Measurements from ENCODE around the gene ADAMTSL1. TPM values are rescaled to one million over a fixed set of nuclear protein-coding genes. Genes with fewer than 3 reads are reported as not detected.

Gene ADAMTSL1
- total and polyA plus RNA-seq, 2 experiments from 2014 or later = 2.3 to 5.0 TPM

DNA sequence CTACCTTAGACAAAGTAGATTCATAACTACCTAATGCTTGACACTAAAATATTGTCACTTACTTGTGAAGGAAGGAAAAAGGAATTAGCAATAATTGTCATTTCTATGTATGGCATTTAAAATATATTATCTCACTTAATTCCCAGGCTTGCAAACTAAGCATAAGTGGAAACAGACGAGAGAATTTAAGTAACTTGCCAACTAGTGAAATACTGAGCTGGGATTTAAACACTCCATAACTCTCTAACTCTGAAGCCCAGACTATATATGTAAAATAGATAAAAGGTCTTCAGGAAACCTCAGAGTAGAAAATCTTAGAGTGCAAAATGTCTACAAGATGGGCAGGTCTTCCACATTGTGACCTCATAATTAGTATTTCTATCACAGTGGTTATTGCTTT is 301.3 kb downstream of the ADAMTSL1 start (continued):
- TF ChIP-seq, protein P1, sequence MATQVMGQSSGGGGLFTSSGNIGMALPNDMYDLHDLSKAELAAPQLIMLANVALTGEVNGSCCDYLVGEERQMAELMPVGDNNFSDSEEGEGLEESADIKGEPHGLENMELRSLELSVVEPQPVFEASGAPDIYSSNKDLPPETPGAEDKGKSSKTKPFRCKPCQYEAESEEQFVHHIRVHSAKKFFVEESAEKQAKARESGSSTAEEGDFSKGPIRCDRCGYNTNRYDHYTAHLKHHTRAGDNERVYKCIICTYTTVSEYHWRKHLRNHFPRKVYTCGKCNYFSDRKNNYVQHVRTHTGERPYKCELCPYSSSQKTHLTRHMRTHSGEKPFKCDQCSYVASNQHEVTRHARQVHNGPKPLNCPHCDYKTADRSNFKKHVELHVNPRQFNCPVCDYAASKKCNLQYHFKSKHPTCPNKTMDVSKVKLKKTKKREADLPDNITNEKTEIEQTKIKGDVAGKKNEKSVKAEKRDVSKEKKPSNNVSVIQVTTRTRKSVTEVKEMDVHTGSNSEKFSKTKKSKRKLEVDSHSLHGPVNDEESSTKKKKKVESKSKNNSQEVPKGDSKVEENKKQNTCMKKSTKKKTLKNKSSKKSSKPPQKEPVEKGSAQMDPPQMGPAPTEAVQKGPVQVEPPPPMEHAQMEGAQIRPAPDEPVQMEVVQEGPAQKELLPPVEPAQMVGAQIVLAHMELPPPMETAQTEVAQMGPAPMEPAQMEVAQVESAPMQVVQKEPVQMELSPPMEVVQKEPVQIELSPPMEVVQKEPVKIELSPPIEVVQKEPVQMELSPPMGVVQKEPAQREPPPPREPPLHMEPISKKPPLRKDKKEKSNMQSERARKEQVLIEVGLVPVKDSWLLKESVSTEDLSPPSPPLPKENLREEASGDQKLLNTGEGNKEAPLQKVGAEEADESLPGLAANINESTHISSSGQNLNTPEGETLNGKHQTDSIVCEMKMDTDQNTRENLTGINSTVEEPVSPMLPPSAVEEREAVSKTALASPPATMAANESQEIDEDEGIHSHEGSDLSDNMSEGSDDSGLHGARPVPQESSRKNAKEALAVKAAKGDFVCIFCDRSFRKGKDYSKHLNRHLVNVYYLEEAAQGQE (IDR thresholded peaks at IDR 0.05; ENCODE audit: unreplicated experiment) = no peak
- no peak for TF ChIP-seq EZH2phosphoT487 (IDR thresholded peaks at IDR 0.05; ENCODE audit: unreplicated experiment)
- TF ChIP-seq NANOG (IDR thresholded peaks at IDR 0.05; ENCODE audit: borderline replicate concordance) = no peak
- TF ChIP-seq ZNF331 (CRISPR knock-in tag; IDR thresholded peaks at IDR 0.05; ENCODE audit: low read depth) = no peak
- no peak for TF ChIP-seq POLR2AphosphoS5 (IDR thresholded peaks at IDR 0.05; ENCODE audit: low read depth)
- no peak for TF ChIP-seq CREB1 (CRISPR knock-in tag; IDR thresholded peaks at IDR 0.05; ENCODE audit: low read depth)
- TF ChIP-seq, protein P2, sequence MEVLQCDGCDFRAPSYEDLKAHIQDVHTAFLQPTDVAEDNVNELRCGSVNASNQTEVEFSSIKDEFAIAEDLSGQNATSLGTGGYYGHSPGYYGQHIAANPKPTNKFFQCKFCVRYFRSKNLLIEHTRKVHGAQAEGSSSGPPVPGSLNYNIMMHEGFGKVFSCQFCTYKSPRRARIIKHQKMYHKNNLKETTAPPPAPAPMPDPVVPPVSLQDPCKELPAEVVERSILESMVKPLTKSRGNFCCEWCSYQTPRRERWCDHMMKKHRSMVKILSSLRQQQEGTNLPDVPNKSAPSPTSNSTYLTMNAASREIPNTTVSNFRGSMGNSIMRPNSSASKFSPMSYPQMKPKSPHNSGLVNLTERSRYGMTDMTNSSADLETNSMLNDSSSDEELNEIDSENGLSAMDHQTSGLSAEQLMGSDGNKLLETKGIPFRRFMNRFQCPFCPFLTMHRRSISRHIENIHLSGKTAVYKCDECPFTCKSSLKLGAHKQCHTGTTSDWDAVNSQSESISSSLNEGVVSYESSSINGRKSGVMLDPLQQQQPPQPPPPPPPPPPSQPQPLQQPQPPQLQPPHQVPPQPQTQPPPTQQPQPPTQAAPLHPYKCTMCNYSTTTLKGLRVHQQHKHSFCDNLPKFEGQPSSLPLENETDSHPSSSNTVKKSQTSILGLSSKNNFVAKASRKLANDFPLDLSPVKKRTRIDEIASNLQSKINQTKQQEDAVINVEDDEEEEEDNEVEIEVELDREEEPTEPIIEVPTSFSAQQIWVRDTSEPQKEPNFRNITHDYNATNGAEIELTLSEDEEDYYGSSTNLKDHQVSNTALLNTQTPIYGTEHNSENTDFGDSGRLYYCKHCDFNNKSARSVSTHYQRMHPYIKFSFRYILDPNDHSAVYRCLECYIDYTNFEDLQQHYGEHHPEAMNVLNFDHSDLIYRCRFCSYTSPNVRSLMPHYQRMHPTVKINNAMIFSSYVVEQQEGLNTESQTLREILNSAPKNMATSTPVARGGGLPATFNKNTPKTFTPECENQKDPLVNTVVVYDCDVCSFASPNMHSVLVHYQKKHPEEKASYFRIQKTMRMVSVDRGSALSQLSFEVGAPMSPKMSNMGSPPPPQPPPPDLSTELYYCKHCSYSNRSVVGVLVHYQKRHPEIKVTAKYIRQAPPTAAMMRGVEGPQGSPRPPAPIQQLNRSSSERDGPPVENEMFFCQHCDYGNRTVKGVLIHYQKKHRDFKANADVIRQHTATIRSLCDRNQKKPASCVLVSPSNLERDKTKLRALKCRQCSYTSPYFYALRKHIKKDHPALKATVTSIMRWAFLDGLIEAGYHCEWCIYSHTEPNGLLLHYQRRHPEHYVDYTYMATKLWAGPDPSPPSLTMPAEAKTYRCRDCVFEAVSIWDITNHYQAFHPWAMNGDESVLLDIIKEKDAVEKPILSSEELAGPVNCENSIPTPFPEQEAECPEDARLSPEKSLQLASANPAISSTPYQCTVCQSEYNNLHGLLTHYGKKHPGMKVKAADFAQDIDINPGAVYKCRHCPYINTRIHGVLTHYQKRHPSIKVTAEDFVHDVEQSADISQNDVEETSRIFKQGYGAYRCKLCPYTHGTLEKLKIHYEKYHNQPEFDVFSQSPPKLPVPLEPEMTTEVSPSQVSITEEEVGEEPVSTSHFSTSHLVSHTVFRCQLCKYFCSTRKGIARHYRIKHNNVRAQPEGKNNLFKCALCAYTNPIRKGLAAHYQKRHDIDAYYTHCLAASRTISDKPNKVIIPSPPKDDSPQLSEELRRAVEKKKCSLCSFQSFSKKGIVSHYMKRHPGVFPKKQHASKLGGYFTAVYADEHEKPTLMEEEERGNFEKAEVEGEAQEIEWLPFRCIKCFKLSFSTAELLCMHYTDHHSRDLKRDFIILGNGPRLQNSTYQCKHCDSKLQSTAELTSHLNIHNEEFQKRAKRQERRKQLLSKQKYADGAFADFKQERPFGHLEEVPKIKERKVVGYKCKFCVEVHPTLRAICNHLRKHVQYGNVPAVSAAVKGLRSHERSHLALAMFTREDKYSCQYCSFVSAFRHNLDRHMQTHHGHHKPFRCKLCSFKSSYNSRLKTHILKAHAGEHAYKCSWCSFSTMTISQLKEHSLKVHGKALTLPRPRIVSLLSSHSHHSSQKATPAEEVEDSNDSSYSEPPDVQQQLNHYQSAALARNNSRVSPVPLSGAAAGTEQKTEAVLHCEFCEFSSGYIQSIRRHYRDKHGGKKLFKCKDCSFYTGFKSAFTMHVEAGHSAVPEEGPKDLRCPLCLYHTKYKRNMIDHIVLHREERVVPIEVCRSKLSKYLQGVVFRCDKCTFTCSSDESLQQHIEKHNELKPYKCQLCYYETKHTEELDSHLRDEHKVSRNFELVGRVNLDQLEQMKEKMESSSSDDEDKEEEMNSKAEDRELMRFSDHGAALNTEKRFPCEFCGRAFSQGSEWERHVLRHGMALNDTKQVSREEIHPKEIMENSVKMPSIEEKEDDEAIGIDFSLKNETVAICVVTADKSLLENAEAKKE (CRISPR knock-in tag; IDR thresholded peaks at IDR 0.05) = no peak
